HG03095 (cell line): Measurements from ENCODE around the gene PSMB2.

Source experiments
- ATAC-seq: cut with Tn5 transposase; IDR thresholded peaks from one replicate; pipeline ENCODE4 v1.9.1; 2021; ENCODE audit warnings: moderate library complexity; ENCODE audit not compliant: unreplicated experiment

PSMB2 gene

DNA sequence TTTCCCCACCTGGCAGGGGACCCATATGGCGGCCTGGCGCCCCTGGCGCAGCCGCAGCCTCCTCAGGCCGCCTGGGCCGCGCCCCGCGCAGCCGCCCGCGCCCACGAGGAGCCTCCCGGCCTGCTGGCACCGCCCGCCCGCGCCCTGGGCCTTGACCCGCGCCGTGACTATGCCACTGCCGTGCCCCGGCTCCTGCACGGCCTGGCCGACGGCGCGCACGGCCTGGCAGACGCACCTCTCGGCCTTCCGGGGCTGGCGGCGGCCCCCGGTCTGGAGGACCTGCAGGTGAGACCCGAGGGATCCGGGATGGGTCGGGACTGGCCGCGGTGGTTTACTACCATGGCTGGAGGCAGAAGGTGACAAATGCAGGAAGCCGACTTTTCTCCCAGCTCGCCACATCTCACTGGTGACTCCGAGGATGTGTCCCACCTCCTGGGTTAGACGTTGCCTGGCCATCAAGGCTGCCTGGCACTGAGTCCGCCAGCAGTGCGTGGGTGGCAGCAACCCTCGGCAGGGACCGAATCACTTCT, 67.1 kb downstream of the PSMB2 start:
- no peak for ATAC-seq

DNA sequence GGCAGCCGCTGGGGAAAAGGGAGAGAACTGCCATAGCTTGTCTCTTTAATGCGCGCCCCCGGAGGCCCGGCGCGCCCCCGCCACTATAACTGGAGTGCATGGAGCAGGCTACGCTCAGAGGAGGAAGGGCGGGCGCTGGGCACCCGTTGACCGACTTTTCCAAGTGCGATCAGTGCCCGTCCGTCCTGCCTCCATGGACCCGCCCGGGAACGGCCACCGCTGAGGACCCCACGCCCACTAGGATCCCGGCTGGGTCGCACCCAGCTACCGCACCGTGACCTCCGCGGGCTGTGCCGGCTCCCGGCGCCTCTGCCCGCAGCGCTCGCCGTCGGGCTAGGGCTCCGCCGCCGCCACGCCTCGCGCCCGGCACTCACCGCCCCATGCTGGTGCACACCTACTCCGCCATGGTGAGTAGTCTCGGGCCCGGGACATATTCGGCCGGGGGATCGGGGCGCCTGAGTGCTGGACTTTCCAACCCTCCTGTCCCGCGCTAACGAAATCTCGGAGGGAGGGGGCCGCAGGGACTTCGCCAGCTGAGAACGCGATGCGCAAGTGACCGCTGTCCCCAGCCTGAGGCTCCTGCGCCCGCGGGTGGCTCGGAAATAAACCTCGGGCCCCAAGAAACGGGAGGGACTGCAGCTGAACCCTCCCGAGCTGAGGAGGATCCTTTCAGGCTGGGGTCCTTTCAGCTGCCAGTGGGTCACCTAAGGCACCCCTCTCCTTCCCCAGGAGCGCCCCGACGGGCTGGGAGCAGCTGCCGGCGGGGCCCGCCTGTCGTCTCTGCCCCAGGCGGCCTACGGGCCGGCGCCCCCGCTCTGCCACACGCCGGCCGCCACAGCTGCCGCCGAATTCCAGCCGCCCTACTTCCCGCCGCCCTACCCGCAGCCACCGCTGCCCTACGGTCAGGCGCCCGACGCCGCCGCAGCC, 67.9 kb downstream of the PSMB2 start, which contains the start of gene TFAP2E:
Gene TFAP2E, plus strand, starts transcription at position 117 of the 927 bp plus-strand sequence. Its CDS starts 264 bp downstream, at position 381.
- no peak for ATAC-seq

DNA sequence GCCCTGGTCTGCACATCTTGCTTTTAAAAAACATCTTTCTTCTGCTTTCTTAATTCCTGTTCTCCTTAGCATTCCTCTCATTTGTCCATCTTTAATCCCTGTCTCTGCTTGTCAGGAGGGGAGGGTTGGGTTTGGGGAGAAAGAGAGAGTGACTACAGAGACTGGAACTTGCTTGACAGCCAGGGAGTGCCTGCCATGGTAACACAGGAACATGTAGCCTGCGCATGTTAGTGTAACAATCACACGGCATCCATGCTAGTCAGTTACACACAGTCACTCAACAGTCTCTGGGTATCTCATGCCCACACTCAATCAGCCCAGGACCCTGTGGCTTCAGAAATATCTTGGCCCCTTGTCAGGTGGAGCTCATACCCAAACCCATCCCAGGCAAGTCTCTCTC, 69.0 kb downstream of the PSMB2 start:
- no peak for ATAC-seq

DNA sequence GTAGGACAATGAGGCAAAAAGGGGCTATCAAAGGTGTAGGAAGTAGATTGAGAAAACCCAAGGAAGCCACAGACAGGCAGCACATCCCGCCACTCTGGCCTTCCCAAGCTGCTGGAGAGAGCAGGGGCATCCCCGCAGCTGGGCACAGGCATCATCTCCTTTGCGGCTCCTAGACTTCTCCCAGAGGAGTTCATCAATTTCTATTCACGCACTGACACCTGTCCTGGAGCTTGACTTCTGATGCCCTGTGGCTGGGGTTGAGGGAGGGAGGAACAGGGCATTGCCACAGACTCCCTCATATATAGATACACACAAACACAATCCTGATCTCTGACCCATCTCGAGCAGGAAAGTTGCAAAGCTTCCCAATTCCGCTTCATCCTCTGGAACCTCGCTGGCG, 70.1 kb downstream of the PSMB2 start:
- no peak for ATAC-seq

DNA sequence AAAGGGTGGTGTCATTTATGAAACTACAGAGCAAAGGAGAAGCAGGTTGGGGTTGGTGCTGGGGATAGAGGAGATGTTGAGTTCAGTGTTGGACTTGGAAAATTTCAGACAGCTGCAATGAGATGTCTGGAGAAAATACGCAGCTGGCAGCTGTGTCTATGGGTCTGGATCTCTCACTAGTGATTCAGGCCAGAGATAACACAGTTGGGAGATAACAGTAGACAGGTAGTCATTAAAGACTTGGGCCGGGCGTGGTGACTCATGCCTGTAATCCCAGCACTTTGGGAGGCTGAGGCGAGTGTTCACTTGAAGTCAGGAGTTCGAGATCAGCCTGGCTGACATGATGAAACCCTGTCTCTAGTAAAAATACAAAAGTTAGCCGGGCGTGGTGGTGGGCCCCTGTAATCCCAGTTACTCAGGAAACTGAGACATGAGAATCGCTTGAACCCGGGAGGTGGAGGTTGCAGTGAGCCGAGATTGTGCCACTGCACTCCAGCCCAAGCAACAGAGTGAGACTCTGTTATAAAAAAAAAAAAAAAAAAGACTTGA, 70.7 kb downstream of the PSMB2 start:
- ATAC-seq: no peak

DNA sequence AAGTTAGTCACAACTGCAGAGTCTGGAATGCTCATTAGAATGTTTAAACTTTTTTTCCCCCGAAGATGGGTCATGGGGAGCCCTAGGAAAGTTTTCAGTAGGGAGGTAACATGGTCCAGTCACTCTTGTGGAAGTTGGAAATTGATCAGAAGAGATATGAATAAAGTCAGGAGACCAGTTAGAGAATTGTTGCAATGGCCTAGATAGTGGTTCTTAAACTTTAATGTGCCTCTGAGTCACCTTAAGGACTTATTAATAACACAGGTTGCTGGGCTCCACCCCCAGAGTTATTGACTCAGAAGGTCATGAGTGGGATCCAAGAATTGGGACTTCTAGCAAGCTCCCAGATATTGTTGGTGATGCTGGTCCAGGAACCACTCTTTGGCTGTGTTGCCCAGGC, 71.4 kb downstream of the PSMB2 start:
- no peak for ATAC-seq

DNA sequence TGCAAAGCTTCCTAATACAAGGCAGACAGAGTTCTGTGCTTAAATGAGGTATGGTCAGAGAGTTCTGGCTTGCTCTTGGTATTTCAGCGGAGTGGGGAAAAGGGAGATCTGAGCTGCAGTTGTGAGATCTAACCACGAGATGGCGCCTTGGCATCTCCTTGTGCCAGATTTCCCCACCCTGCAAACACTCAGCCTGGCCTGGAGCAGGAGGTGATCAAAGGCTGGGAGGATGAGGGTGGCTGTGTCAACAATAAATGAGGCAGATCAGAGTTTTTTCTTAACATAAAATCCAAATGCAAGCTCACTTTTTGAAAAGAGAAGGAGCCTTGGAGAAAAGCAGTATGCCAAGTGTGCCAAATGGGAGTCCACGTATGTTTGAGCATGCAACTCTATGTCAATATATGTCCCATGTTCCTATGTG, 72.3 kb downstream of the PSMB2 start:
- no peak for ATAC-seq

DNA sequence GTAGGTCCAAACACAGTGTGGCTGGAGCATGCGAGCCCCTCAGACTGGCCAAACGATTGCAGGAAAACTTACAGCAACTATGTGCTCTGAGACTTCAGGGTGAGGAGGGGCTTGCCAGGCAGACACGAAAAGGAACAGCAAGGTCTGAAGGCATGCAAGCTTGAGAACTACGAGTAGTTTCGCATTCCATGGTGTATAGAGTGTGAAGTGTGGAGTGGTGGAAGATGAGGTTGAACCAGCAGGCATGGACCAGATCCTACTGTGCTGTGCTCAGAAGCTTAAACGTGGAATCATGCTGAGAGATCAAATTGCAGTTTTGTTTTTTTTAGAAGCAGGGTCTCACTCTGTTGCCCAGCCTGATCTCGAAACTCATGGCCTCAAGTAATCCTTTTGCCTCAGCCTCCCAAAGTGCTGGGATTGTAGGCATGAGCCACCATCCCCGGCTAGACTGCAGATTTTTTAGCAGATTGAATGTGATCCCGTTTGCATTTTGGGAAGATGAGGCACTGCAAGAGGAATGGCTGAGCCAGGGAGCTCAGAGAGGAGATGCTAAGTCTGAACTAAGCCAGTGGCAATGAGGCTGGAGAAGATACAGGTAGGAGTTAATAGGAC, 73.3 kb downstream of the PSMB2 start:
- ATAC-seq: no peak

DNA sequence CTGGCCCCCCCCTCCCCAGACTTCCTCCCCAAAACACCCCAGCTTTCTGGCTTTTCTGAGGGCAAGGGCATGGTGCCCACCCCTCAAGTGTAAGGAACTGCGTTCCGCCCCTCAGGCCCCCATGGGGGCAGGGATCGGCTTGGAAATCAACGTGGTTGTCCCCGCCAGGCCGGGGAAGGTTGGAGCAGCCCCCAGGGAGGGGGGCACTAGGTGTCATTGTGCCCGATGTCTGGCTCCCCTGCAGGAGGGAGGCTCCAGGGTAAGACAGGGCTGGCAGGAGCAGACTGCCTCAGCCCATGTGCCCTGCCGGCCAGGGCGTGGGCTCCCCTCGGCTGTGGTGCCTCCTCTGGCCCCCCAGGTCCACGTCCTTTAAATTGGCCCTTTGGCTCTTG, 75.6 kb downstream of the PSMB2 start:
- no peak for ATAC-seq

DNA sequence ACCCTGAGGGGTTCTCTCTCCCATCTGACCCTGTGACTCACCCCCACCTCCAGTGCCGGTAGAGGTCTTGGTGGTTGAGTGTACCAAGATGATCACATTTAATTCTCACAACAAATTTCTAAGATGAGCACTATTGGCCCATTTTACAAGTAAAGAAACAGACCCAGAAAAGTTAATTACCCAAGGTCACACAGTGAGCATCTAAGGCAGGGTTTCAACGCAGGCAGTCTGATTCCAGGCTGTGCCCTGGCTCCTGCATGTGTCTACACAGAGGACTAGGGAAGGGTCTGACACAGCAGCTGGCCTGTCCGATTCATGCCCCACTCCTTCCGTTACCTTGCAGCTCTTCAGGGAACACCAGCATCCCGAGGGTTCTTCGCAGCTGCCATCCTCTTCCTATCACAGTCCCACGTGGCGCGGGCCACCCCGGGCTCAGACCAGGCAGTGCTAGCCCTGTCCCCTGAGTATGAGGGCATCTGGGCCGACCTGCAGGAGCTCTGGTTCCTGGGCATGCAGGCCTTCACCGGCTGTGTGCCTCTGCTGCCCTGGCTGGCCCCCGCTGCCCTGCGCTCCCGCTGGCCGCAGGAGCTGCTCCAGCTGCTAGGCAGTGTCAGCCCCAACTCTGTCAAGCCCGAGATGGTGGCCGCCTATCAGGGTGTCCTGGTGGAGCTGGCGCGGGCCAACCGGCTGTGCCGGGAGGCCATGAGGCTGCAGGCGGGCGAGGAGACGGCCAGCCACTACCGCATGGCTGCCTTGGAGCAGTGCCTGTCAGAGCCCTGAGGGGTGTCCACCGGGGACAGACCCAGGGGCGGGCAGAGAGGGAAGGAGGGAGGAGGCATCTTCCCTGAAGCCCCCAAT, 76.2 kb downstream of the PSMB2 start:
- no peak for ATAC-seq

DNA sequence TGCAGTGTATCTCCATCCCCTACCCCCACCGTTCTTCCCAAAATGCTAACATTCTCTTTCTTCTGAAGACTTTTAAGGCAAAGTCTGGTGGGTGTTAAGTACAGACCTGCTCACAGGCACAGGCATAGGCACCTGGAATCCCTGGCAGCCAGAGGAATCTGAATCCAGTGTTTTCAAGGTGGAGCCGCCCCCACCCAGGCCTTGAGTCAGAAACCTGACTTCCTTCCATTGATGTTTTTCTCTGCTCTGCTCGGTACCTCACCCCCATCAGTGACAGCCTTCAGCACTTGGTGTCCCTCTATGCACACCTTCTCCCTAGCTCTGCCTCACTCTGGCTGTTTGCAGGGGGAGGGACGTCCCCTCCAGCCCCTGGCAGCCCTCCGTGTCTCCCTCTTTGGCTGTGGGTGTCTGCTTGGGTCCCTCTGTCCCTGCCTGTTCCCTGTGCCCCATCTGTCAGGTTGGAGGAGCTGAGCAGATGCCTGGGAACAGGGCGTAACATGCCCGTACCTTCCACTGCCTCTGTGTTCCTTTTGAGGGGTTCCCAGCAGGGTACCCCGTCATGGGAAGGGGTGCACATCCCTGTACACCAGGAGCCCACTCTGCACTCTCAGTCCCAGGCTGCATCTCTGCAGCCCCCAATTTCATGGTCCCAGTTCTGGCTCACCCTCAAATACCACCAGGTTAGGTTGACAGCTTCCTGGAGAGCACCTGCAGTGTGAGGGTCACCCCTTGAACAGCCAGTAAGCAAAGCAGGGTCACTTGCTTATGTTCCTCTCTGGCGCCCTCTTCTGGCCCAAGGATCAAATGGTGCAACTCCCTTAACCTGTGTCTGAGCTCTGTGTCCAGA, 77.1 kb downstream of the PSMB2 start:
- no peak for ATAC-seq

DNA sequence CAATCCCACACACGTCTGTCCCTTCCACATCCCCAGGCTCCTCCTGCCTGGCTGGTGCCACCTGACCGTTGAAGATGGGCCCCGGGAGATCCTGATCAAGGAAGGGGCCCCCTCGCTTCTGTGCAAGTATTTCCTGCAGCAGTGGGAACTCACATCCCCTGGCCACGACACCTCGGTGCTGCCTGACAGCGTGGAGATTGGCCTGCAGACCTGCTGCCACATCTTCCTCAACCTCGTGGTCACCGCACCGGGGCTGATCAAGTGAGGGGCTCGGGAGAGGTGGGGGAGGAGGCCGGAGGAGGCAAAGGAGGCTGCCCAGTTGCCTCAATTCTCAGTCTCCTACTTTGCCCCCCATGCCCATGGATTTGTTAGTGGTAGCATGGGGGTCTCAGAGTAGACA, 78.2 kb downstream of the PSMB2 start:
- no peak for ATAC-seq

DNA sequence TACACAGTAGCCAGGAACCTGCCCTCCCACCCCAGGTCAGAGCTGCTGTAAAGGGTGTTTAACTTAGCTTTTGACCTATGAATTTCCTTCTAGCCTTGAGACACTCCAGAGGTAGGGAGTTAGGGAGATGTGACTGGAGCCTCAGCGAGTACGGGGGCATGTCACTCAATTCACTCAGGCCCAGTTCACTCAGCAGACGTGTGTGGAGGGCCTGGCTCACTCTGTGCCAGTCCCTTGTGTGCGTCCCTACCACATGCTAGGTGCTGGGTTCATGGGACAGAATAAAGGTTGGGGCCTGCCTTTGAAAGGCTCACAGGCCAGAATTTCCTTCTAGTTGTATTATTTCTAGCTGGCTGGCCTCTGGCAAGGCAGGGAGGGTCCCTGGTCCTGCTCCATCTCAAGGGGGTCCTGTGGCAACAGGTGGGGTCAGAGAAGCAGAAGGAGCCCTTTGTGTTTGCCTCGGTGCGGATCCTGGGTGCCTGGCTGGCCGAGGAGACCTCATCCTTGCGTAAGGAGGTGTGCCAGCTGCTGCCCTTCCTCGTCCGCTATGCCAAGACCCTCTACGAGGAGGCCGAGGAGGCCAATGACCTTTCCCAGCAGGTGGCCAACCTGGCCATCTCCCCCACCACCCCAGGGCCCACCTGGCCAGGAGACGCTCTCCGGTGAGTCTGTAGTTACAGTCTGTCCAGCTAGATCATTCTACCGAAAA, 79.2 kb downstream of the PSMB2 start:
- ATAC-seq: no peak

DNA sequence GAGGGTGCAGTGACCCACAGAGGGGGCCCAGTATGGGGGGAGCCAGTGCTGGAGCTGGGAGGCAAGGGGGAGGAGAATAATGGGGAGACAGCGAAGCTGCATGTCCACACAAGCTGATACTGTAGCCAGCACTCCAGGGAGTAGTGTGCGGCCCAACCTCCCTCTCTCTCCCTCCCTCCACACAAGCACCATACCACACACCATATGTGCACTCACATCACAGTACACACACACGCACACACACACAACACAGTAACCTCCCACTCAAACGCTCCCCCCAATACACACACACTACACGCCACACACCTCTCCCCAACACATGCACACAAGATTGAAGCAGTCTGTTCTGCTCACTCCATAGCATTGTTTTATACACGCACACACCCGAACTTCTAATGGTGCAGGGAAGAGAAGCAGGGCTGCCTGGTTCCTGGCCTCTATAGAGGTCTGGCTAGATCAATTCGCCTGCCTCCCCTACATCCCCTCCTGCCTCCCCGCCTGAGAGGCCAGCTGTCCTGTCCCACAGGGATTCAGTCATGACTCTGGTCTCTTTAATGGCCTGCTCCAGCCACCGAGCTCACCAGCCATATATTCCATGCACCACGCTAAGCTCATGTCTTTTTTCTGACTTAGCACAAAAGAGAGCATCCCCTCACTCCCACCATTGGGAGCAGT, 79.9 kb downstream of the PSMB2 start:
- ATAC-seq: no peak

DNA sequence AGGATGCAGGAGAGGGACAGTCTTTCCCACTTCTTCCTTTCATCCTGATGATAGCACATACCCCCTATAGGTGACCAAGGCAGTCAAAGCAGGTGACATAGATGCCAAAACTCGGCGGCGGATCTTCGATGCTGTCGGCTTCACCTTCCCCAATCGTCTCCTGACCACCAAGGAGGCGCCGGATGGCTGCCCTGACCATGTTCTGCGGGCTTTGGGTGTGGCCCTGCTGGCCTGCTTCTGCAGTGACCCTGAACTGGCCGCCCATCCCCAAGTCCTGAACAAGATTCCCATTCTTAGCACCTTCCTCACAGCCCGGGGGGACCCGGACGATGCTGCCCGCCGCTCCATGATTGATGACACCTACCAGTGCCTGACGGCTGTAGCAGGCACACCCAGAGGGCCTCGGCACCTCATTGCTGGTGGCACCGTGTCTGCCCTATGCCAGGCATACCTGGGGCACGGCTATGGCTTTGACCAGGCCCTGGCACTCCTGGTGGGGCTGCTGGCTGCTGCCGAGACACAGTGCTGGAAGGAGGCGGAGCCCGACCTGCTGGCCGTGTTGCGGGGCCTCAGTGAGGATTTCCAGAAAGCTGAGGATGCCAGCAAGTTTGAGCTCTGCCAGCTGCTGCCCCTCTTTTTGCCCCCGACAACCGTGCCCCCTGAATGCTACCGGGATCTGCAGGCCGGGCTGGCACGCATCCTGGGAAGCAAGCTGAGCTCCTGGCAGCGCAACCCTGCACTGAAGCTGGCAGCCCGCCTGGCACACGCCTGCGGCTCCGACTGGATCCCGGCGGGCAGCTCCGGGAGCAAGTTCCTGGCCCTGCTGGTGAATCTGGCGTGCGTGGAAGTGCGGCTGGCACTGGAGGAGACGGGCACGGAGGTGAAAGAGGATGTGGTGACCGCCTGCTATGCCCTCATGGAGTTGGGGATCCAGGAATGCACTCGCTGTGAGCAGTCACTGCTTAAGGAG, 80.8 kb downstream of the PSMB2 start:
- ATAC-seq: no peak

DNA sequence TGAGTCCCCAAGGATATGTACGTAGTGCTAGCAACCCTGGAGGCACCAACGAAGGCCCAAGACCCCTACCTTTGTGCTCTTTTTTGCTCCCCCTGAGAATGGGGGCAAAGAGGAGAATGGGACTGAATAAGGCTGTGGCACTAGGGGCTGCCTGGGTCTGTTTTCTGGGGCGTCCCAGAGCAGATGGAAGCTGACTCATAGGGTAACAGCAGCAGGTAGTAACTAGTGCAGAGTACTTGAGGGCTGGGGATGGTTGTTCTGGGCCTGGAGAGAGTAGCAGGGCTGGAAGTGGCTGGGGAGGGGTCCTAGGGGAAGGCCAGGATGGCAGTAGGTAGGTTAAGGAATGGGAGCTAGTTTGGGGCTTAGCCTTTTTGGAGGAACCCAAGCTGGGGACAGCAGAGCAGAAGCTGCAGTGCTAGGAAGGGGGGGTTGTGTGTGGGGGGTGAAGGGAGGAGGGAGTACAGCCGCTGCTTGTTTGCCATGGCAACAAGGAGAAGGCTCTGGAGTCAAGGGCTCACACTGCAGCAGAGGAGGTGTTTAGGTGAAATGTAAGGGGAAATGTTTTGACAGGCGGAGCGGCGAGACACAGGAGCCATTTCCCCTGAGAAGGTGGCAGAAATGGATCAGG, 81.9 kb downstream of the PSMB2 start:
- ATAC-seq: no peak
